H1 (cell line): Measurements from ENCODE around the gene FICD. TPM values are rescaled to one million over a fixed set of nuclear protein-coding genes. Genes with fewer than 3 reads are reported as not detected.
"Not testable (repeated sequence)": the region's sequence is repeated elsewhere in the genome, so short reads cannot be mapped to it uniquely, and the experiment has no call there.

ENCODE experiments used
- CTCF ChIA-PET: fragments of 300-600 bp; sonication (Branson Sonifier 250); formaldehyde crosslinking; loops from one replicate; lab custom pipeline; 2021; ENCODE audit not compliant: partially characterized antibody; lab: Charles Lee
- POLR2A ChIA-PET: fragments of 300-600 bp; sonication (Branson Sonifier 250); formaldehyde crosslinking; loops from one replicate; lab custom pipeline; 2021; ENCODE audit warnings: inconsistent platforms; ENCODE audit not compliant: partially characterized antibody; lab: Charles Lee
- DNase-seq, 2 experiments: peaks; one replicate each; pipeline versions ENCODE4 v3.0.0 to v3.0.0-alpha.2; 2010 to 2022; ENCODE audit warnings: low spot score in 2 of 2, low read depth in 1 of 2, mixed read lengths in 1 of 2
- FAIRE-seq: peaks from 2 replicates; lab custom pipeline; 2011; peaks lifted over from hg19 to GRCh38; lab: Jason Lieb, UNC
- H2AFZ ChIP-seq: 2 replicates; pipeline ENCODE4 v1.8.1; 2012; ENCODE audit warnings: low read length, inconsistent platforms
- H2AK5ac ChIP-seq: 2 replicates; pipeline ENCODE4 v1.6.1; 2013; ENCODE audit warnings: low read depth, low read length
- H2BK120ac ChIP-seq: replicated peaks from 2 replicates; pipeline ENCODE3; 2013; ENCODE audit warnings: low read depth, low read length, inconsistent platforms
- H2BK12ac ChIP-seq: 2 replicates; pipeline ENCODE4 v1.6.1; 2013; ENCODE audit warnings: low read depth, low read length
- H2BK15ac ChIP-seq: 2 replicates; pipeline ENCODE4 v1.6.1; 2013; ENCODE audit warnings: low read length
- H2BK20ac ChIP-seq: 2 replicates; pipeline ENCODE4 v1.6.1; 2013; ENCODE audit warnings: low read length
- H2BK5ac ChIP-seq: 2 replicates; pipeline ENCODE4 v1.6.1; 2013; ENCODE audit warnings: low read depth, low read length
- H3K14ac ChIP-seq: 2 replicates; pipeline ENCODE4 v1.6.1; 2013; ENCODE audit warnings: inconsistent platforms; ENCODE audit not compliant: insufficient read length
- H3K18ac ChIP-seq: 2 replicates; pipeline ENCODE4 v1.6.1; 2013; ENCODE audit warnings: low read length; ENCODE audit errors: extremely low read depth
- H3K23ac ChIP-seq: 2 replicates; pipeline ENCODE4 v1.6.1; 2013; ENCODE audit warnings: inconsistent platforms; ENCODE audit not compliant: insufficient read length
- H3K23me2 ChIP-seq: 2 replicates; pipeline ENCODE4 v1.6.1; 2013; ENCODE audit warnings: low read depth, low read length
- H3K27ac ChIP-seq: 2 replicates; pipeline ENCODE4 v1.6.1; 2011; ENCODE audit warnings: low read depth, low read length, inconsistent platforms
- H3K27me3 ChIP-seq, 4 experiments: replicated peaks in 1 of 4; 1 replicate in 1 of 4; 2 replicates in 3 of 4; pipeline versions ENCODE4 v1.6.1 to v1.8.1; 2011 to 2013; ENCODE audit warnings: low read length in 3 of 4, mild to moderate bottlenecking in 3 of 4, inconsistent platforms in 2 of 4, mixed read lengths in 2 of 4, moderate library complexity in 1 of 4; ENCODE audit not compliant: control insufficient read depth in 3 of 4, insufficient read depth in 3 of 4; ENCODE audit errors: extremely low read depth in 1 of 4
- H3K36me3 ChIP-seq, 4 experiments: 2 replicates each; pipeline versions ENCODE4 v1.6.1 to v1.8.1; 2011 to 2013; ENCODE audit warnings: mild to moderate bottlenecking in 4 of 4, low read length in 3 of 4, moderate library complexity in 2 of 4, control low read depth in 1 of 4, inconsistent platforms in 1 of 4; ENCODE audit not compliant: insufficient read depth in 4 of 4, control insufficient read depth in 2 of 4
- H3K4ac ChIP-seq: replicated peaks from 2 replicates; pipeline ENCODE3; 2013; ENCODE audit warnings: low read length, low read depth, mixed read lengths, inconsistent platforms; ENCODE audit not compliant: insufficient read length
- H3K4me1 ChIP-seq, 4 experiments: replicated peaks in 1 of 4; 1 replicate in 1 of 4; 2 replicates in 3 of 4; pipeline versions ENCODE4 v1.6.1 to v1.8.1; 2011 to 2013; ENCODE audit warnings: low read length in 3 of 4, inconsistent platforms in 2 of 4, mixed read lengths in 1 of 4; ENCODE audit not compliant: insufficient read depth in 4 of 4, control insufficient read depth in 3 of 4
- H3K4me2 ChIP-seq, 2 experiments: 2 replicates each; pipeline versions ENCODE4 v1.6.1 to v1.8.1; 2011 to 2013; ENCODE audit warnings: low read depth in 2 of 2, low read length in 2 of 2, control low read depth in 1 of 2, inconsistent platforms in 1 of 2, mild to moderate bottlenecking in 1 of 2; ENCODE audit not compliant: insufficient read depth in 1 of 2
- H3K4me3 ChIP-seq, 4 experiments: fragments of 200-600, 300-600 bp in 1 of 4; sonication (generic), shearing (Covaris generic), sonication (Bioruptor Twin) in 1 of 4; 2 replicates each; pipeline versions ENCODE4 v1.5.1 to v1.8.1; 2011 to 2016; ENCODE audit warnings: low read length in 4 of 4, low read depth in 3 of 4, control low read depth in 2 of 4, inconsistent platforms in 2 of 4, mild to moderate bottlenecking in 2 of 4, mixed read lengths in 1 of 4, moderate library complexity in 1 of 4; ENCODE audit not compliant: insufficient read depth in 2 of 4; ENCODE audit errors: extremely low read depth in 1 of 4
- H3K56ac ChIP-seq: replicated peaks from 2 replicates; pipeline ENCODE3; 2013; ENCODE audit warnings: low read depth, mild to moderate bottlenecking, mixed read lengths, low read length, inconsistent platforms; ENCODE audit not compliant: insufficient read length
- H3K79me1 ChIP-seq: 2 replicates; pipeline ENCODE4 v1.6.1; 2013; ENCODE audit warnings: low read depth, low read length, control low read depth
- H3K79me2 ChIP-seq, 2 experiments: 2 replicates each; pipeline versions ENCODE4 v1.6.1 to v1.8.1; 2012 to 2013; ENCODE audit warnings: low read length in 2 of 2, mild to moderate bottlenecking in 2 of 2, inconsistent platforms in 1 of 2; ENCODE audit not compliant: insufficient read depth in 2 of 2, control insufficient read depth in 1 of 2
- H3K9ac ChIP-seq, 4 experiments: replicated peaks in 1 of 4; 1 replicate in 1 of 4; 2 replicates in 3 of 4; pipeline versions ENCODE4 v1.6.1 to v1.8.1; 2011 to 2013; ENCODE audit warnings: low read depth in 3 of 4, low read length in 3 of 4, control low read depth in 2 of 4, mild to moderate bottlenecking in 2 of 4, moderate library complexity in 2 of 4, inconsistent platforms in 1 of 4; ENCODE audit errors: extremely low read depth in 1 of 4
- H3K9me3 ChIP-seq, 2 experiments: 2 replicates each; pipeline versions ENCODE4 v1.6.1 to v1.8.1; 2012 to 2013; ENCODE audit warnings: mild to moderate bottlenecking in 2 of 2, moderate library complexity in 2 of 2, control low read depth in 1 of 2, inconsistent platforms in 1 of 2, low read depth in 1 of 2, low read length in 1 of 2, mixed read lengths in 1 of 2; ENCODE audit not compliant: insufficient read depth in 2 of 2
- H4K20me1 ChIP-seq, 2 experiments: replicated peaks in 1 of 2; 2 replicates each; pipeline versions ENCODE3 to v1.8.1; 2011 to 2013; ENCODE audit warnings: inconsistent platforms in 2 of 2, low read length in 2 of 2, mild to moderate bottlenecking in 1 of 2; ENCODE audit not compliant: insufficient read depth in 2 of 2, control insufficient read depth in 1 of 2
- H4K5ac ChIP-seq: 2 replicates; pipeline ENCODE4 v1.6.1; 2013; ENCODE audit warnings: low read length, low read depth, mixed read lengths, inconsistent platforms; ENCODE audit not compliant: insufficient read length
- H4K8ac ChIP-seq: 2 replicates; pipeline ENCODE4 v1.8.0; 2013; ENCODE audit warnings: mild to moderate bottlenecking, moderate library complexity, low read length, inconsistent platforms; ENCODE audit not compliant: insufficient read depth; ENCODE audit errors: extremely low read depth
- H4K91ac ChIP-seq: replicated peaks from 2 replicates; pipeline ENCODE3; 2013; ENCODE audit warnings: low read length, mixed read lengths, inconsistent platforms; ENCODE audit not compliant: insufficient read length
- WGBS, 2 experiments: shearing (Covaris generic) in 1 of 2; methylation state at CpG; one replicate each; pipeline versions ENCODE4 v1.1.6 to v1.1.7; 2013 to 2015; ENCODE audit warnings: low lambda C conversion rate in 2 of 2, mixed read lengths in 2 of 2, inconsistent platforms in 1 of 2, low coverage in 1 of 2, missing lambda C conversion rate in 1 of 2; ENCODE audit not compliant: insufficient replicate concordance in 2 of 2, insufficient coverage in 1 of 2, insufficient read length in 1 of 2; ENCODE audit errors: extremely low coverage in 1 of 2, missing lambda C conversion rate in 1 of 2; 5-methylcytosine and 5-hydroxymethylcytosine counted together
- polyA plus RNA-seq, 7 experiments: library from polyadenylated mRNA; depleted of rRNA in 3 of 7; stranded (reverse) in 5 of 7; unstranded in 2 of 7; fragments of >200 nt in 5 of 7; fragments of 200-250 nt in 2 of 7; gene quantifications; 1 replicate in 5 of 7; 2 replicates in 1 of 7; 4 replicates in 1 of 7; pipeline versions ENCODE4 v1.2.1 to v1.2.3, GENCODE V29; 2011 to 2013; ENCODE audit warnings: missing spikeins in 2 of 7, mixed read lengths in 2 of 7
- total RNA-seq: library from RNA; stranded (reverse); fragmentation: NEBNext Ultra II Directional; extraction: Animal tissue kit (Norgen Biotek cat#: 25700); gene quantifications from 2 replicates; pipeline ENCODE4 v1.2.1, GENCODE V29; 2021

The FICD gene
- total and polyA plus RNA-seq, 2 of the 8 experiments (the other 6 are each of a cell fraction or from before 2014, with no cell fraction given): 2.2 to 6.0 TPM

DNA sequence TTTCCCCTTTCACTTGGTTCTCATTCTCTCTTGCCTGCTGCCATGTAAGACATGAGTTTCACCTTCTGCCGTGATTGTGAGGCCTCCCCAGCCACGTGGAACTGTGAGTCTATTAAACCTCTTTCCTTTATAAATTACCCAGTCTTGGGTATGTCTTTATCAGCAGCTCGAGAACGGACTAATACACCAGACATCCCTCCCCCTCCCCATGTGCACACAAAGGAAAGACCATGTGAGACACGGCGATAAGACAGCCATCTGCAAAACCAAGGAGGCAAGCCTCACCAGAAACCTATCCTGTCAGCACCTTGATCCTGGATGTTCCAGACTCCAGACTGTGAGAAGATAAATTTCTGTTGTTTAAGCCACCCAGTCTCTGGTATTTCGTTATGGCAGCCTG, 29.7 kb upstream of the FICD start:
- H4K8ac ChIP-seq, H3K9ac ChIP-seq, H2AK5ac ChIP-seq, H4K20me1 ChIP-seq, H3K14ac ChIP-seq, H3K4ac ChIP-seq, H3K27ac ChIP-seq, H3K4me1 ChIP-seq, H2AFZ ChIP-seq, H3K79me1 ChIP-seq, H2BK120ac ChIP-seq, H3K23ac ChIP-seq, H4K91ac ChIP-seq, H4K5ac ChIP-seq, H3K79me2 ChIP-seq, H3K36me3 ChIP-seq, FAIRE-seq, H2BK20ac ChIP-seq, H3K9me3 ChIP-seq, H2BK12ac ChIP-seq, H3K27me3 ChIP-seq, H3K18ac ChIP-seq, H3K4me3 ChIP-seq, DNase-seq, H3K23me2 ChIP-seq, H2BK5ac ChIP-seq, H3K4me2 ChIP-seq, POLR2A ChIA-PET, H2BK15ac ChIP-seq, H3K56ac ChIP-seq: not testable (repeated sequence)
- CTCF ChIA-PET: interaction anchor here (0.8 to 3.3 kb wide), 3 partner anchors 9 to 444 kb away, joined by 3 to 34 read pairs (median 3); no protein-coding TSS in a partner anchor
- WGBS, 2 experiments: 87% methylated on average over 7 of the region's 7 CpGs; no CpG with 5 or more reads in 1 of the 2 experiments

DNA sequence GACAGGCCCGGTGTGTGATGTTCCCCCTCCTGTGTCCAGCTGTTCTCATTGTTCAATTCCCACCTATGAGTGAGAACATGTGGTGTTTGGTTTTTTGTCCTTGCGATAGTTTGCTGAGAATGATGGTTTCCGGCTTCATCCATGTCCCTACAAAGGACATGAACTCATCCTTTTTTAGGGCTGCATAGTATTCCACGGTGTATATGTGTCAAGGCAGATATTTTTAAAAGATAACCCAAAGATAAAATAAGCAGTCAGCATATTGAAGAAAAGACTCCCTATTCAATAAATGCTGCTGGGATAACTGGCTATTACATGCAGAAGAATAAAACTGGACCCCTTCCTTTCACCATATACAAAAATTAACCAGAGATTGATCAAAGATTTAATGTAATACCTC, 28.0 kb upstream of the FICD start:
- H2AK5ac ChIP-seq, H4K20me1 ChIP-seq, H3K4me2 ChIP-seq, H3K23ac ChIP-seq, H3K79me2 ChIP-seq, H3K79me1 ChIP-seq, H3K4ac ChIP-seq, H2BK20ac ChIP-seq, H3K27me3 ChIP-seq, H3K4me1 ChIP-seq, H3K18ac ChIP-seq, H2AFZ ChIP-seq, H4K5ac ChIP-seq, H2BK120ac ChIP-seq, DNase-seq, POLR2A ChIA-PET, H4K91ac ChIP-seq, FAIRE-seq, H2BK12ac ChIP-seq, H3K14ac ChIP-seq, H3K23me2 ChIP-seq, H3K9ac ChIP-seq, H3K27ac ChIP-seq, H3K56ac ChIP-seq, H3K4me3 ChIP-seq, H3K9me3 ChIP-seq, H2BK15ac ChIP-seq, H4K8ac ChIP-seq, H3K36me3 ChIP-seq, H2BK5ac ChIP-seq: not testable (repeated sequence)
- CTCF ChIA-PET: interaction anchor here (1.1 to 1.2 kb wide), 2 partner anchors 20 to 414 kb away, joined by 4 read pairs; no protein-coding TSS in a partner anchor
- WGBS, 2 experiments: 76% methylated on average over 4 of the region's 4 CpGs; no CpG with 5 or more reads in 1 of the 2 experiments
